Measurements from ENCODE around the gene SPTAN1.

Gene SPTAN1

GRCh38 chr9:128633601-128634000, 81.2 kb downstream of the SPTAN1 start:
- TF ChIP-seq CTCF (IDR thresholded peaks at IDR 0.05; ENCODE audit: low read depth, low read length) = no peak
- DNase-seq (ENCODE audit: extremely low read depth, low read depth) = no peak

GRCh38 chr9:128634111-128634510, 81.7 kb downstream of the SPTAN1 start:
- no peak for TF ChIP-seq CTCF (IDR thresholded peaks at IDR 0.05; ENCODE audit: low read depth, low read length)
- DNase-seq (ENCODE audit: extremely low read depth, low read depth) = no peak

GRCh38 chr9:128634651-128635262, 82.4 kb downstream of the SPTAN1 start:
- DNase-seq (ENCODE audit: extremely low read depth, low read depth) = no peak
- TF ChIP-seq CTCF (IDR thresholded peaks at IDR 0.05; ENCODE audit: low read depth, low read length) = no peak

- peak; percentile 88 for DNase-seq (ENCODE audit: extremely low read depth, low read depth)
- TF ChIP-seq CTCF (IDR thresholded peaks at IDR 0.05; ENCODE audit: low read depth, low read length) = peak; percentile 83
These were observed 83.1 kb downstream of the SPTAN1 start for GRCh38 chr9:128635266-128636023.

- no peak for DNase-seq (ENCODE audit: extremely low read depth, low read depth)
- TF ChIP-seq CTCF (IDR thresholded peaks at IDR 0.05; ENCODE audit: low read depth, low read length) = no peak; the same call in 1 of the 2 replicates
These were observed 83.6 kb downstream of the SPTAN1 start for GRCh38 chr9:128636024-128636390.

GRCh38 chr9:128636556-128637530, 84.5 kb downstream of the SPTAN1 start:
- no peak for DNase-seq (ENCODE audit: extremely low read depth, low read depth)

More at GRCh38 chr9:128636556-128637530, 84.5 kb downstream of the SPTAN1 start:
- TF ChIP-seq CTCF (IDR thresholded peaks at IDR 0.05; ENCODE audit: low read depth, low read length) = no peak

All from AG09319 (cell line).